CD4-positive, alpha-beta T cell treated with Interleukin-4 for 4 hours (primary cell): Measurements from ENCODE around the gene TRPM7.
"Not testable (repeated sequence)": the region's sequence is repeated elsewhere in the genome, so short reads cannot be mapped to it uniquely, and the experiment has no call there.

Source experiments
- DNase-seq: peaks from one replicate; pipeline ENCODE4 v3.0.0-alpha.2; 2020

Gene TRPM7

GRCh38 chr15:50686469-50687301 is at the start of gene TRPM7:
TRPM7 (minus strand) TSS chr15:50686797; CDS start chr15:50686533, 264 bp downstream.
- peak; percentile 84 for DNase-seq

GRCh38 chr15:50735156-50735555 is 48.6 kb upstream of the TRPM7 start:
- no peak for DNase-seq

- no peak for DNase-seq
Observed at GRCh38 chr15:50726315-50726714, 39.7 kb upstream of the TRPM7 start.

- no peak for DNase-seq
Observed at GRCh38 chr15:50718700-50719125, 32.1 kb upstream of the TRPM7 start.

- no peak for DNase-seq
Observed at GRCh38 chr15:50712018-50712417, 25.4 kb upstream of the TRPM7 start.

GRCh38 chr15:50710585-50710984 is 24.0 kb upstream of the TRPM7 start:
- DNase-seq = no peak

- no peak for DNase-seq
Observed at GRCh38 chr15:50707878-50708427, 21.4 kb upstream of the TRPM7 start.

- DNase-seq = no peak
Observed at GRCh38 chr15:50702762-50703334, 16.3 kb upstream of the TRPM7 start.

GRCh38 chr15:50698101-50698500 is 11.5 kb upstream of the TRPM7 start:
- no peak for DNase-seq

- DNase-seq = no peak
Observed at GRCh38 chr15:50697109-50697797, 10.7 kb upstream of the TRPM7 start.

GRCh38 chr15:50694634-50695165 is 8.1 kb upstream of the TRPM7 start:
- not testable (repeated sequence) for DNase-seq

- no peak for DNase-seq
Observed at GRCh38 chr15:50687302-50687902, 805 bp upstream of the TRPM7 start.

- DNase-seq = peak; percentile 79
Observed at GRCh38 chr15:50685976-50686468, 575 bp downstream of the TRPM7 start.

GRCh38 chr15:50685191-50685975 is 1.2 kb downstream of the TRPM7 start:
- no peak for DNase-seq

- no peak for DNase-seq
Observed at GRCh38 chr15:50681467-50681866, 5.1 kb downstream of the TRPM7 start.

GRCh38 chr15:50676799-50677483 is 9.7 kb downstream of the TRPM7 start:
- no peak for DNase-seq

GRCh38 chr15:50675535-50676144 is 11.0 kb downstream of the TRPM7 start:
- peak; percentile 54 for DNase-seq

- DNase-seq = no peak
Observed at GRCh38 chr15:50670115-50670514, 16.5 kb downstream of the TRPM7 start.

- no peak for DNase-seq
Observed at GRCh38 chr15:50669611-50670010, 17.0 kb downstream of the TRPM7 start.

GRCh38 chr15:50665938-50666337 is 20.7 kb downstream of the TRPM7 start:
- DNase-seq = no peak

- no peak for DNase-seq
Observed at GRCh38 chr15:50655555-50655954, 31.0 kb downstream of the TRPM7 start.
